CD1c-positive myeloid dendritic cell (primary cell): Measurements from ENCODE around the gene OPA3.
A peak's percentile ranks its signal among the peaks of the same experiment; 100 is the strongest.

Experiments
- DNase-seq: peaks from one replicate; pipeline ENCODE4 v3.0.0-alpha.2; 2016; ENCODE audit errors: extremely low spot score

The OPA3 gene

DNA sequence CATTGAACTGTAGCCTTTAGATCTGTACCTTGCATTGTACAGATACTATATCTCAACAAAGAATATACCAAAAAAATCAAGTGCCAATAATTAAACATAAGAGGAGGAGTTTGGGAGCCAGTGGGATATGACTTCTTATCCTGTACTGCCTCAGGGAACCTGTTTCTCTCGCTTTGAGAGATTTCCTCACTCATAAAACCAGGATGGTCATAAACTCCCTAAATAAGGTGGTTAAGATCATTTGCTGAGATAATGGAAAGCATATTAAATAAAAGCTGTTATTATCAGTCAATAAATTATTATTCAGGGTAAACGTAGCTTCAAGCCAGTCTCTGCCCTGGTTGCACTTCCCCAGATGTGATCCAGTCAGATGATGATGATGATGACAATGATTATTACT, 17.0 kb downstream of the OPA3 start:
- DNase-seq = no peak

DNA sequence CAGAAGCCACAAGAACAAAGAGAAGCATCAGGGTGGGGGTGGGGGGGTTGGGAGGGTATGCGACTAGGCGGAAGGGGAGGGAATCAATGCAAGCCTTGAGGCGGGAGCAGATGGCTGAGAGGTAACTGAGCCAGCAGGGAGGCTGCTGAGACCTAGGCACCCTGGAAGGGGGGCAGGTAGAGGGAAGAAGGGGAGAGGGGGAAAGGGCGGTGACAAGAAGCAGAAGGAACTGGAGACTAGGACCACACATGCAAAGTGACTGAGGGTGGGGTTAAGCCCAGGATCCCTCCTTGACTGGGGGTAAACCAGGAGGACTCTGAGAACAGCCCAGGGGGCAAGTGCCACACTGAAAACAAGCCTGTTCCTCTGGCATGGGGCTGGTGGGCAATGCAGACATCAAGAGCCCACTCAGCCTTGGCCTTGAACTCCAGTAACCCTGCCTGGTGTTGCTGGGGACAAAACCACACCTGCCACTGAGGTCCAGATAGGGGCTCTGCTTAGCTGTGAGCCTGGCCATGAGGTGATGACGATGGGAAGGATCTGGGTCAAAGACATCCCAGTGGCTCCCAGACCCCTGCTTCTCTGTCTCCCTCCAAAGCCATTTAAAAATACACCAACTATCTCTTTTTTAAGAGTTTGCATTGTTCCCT, 20.3 kb downstream of the OPA3 start:
- DNase-seq = no peak

DNA sequence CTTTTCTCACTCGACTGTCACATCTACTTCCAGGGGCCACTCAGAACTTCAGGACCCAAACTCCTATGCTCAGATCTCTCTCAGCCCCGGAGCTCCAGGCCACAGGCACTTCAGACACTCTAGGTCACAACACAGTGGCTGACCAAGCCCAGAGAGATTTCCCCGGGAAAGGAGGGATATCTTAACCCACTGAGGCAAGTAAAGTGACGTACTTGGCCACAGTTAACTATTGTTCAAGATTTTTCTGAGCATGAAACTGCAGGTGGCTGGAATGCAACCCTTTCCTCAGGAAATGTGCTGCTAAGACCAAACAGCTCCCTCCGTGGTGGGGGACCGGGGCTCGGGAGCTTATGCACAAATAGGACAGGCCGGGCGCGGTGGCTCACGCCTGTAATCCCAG, 23.9 kb downstream of the OPA3 start:
- DNase-seq = no peak

DNA sequence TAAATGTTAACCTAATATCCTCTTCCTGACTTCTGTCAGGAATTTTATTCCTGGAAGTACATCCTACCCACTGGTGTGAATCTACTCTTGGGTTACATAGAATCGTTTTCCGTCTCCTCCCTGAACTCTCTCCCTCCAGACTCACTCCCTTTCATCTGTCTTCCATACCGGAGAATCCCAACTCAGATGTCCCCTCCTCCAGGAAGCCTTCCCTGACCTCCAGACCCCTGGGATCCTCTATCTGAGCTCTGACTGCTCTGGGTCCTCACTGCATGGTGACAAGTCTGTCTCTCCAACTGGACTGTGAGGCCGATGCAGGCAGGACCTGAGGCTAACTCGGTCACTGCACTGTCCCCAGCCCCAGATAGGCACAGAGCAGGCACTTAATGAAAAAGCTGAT, 24.6 kb downstream of the OPA3 start:
- no peak for DNase-seq

DNA sequence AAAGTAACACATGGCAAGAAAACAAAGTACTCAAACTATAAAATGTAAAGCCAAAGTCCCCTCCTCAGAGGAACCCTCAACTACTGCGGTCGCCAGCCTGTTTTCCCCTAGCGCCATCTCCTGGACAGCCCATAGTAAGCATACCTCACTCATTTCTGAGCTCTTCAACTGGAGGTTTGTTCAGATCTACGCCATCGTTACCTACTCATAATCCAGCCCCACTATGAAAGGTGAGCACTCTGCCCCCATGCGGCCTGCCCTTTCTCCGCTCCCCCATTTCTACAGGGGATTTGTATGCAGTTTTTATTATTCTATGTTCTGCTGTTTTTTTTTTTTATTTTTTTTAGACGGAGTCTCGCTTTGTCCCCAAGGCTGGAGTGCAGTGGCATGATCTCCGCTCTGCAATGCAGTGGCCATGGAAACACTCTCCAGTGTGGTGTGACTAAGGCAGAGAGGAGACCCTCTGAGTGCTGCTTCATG, 26.2 kb downstream of the OPA3 start:
- peak; percentile 72 for DNase-seq

DNA sequence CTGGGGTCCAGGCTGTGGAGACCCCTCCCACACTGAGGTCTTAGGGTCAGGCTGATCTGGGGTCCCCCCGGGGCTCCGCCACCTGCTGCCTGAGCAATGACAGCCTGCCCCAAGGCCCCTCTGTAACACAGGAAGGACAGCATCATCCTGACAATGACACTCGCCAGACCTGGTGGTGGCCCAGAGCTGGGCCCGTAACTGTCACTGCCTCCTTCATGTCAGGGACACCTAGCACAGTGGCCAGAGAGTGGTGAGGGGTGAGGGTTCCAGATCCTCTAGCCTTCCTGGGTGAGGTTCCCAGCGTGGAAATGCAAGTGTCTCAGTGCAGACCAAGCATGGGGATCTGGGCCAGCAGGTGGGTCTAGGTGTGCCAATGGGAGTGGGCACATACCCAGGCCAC, 27.8 kb downstream of the OPA3 start:
- DNase-seq = no peak

DNA sequence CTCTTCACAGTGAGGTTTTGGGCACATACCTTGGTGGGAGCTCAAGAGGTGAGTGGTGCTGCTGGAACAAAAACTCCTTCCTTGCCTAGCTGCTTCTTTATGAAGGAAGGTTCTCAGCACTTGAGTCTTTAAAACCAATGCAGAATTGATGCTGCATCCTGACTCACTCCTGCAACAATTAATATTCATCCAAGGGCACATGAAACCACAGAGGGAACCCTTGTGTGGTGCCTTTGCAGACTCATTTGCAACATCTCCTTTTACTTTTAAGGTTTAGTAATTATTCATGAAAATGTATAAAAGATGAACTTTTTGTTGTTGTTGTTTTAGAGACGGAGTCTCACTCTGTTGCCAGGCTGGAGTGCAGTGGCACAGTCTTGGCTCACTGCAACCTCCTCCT, 30.1 kb downstream of the OPA3 start:
- no peak for DNase-seq

DNA sequence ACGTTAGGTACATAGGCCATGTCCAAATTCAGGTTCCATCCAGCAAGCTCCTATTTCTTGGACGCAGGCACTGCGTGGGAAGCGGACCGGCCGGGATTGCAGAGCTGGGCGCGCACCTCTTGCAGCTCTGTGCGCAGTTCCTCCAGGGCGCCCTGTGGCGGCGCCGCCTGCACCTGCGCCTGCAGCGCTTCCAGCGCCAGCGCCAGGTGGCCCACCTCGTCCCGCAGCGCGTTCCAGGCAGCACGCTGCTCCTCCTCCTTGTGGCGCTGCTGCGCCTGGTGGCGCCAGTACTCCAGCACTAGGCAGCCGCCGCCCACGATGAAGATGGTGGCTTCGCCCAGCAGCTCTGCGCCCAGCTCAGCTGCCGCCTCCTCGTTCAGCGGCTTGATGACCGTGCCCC, 31.1 kb downstream of the OPA3 start:
- DNase-seq = no peak

DNA sequence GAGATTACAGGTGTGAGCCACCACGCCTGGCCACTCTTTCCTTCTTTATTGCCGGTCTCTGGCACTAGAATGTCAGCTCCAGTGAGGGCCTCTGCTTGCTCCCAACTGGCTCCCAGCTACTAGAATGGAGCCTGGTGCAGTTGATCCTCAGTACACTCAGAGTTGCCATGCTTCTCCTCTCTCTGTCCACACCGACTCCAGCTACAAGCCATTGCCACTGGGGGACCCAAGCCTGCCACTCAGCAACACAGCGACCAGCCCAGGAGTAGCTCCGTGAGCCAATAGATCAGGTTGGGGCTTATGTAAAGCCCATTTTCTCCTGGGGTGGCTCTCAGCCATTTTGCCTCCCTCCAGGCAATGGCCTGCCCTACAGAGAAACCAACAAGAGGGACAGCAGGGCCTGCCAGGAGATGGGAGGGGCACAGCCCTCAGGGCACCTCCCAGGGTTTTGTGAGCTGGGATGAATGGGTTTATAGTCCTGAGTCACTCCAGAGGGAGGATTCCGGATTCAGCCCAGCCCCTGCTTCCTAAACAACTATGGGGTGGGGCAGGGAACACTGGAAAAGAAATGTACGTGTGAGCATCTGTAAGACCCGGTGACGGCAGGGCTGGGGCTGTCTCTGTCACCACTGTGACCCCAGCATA, 36.5 kb downstream of the OPA3 start:
- no peak for DNase-seq

DNA sequence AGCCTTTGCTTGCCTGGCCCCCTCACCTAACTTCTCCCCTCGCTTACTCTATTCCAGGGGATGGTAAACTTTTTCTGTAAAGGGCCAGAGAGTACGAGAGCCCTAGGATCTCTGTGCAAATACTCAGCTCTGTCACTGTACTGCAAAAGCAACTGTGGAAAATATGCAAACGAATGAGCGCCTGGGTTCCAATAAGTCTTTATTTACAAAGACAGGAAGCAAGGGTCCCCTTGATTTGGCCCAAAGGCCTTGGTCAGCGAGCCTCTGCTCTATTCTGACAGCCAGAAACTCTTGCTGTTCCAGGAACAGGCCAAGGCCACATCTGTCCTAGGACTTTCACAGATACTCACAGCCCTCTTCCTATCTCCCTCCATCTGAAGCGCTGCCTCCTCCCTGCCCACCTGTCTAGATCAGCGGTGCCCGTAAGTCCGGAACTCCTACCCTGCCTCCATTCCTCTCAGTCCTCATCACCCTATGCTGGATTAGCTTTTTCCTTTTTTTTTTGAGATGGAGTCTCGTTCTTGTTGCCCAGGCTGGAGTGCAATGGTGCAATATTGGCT, 37.3 kb downstream of the OPA3 start:
- DNase-seq = no peak

DNA sequence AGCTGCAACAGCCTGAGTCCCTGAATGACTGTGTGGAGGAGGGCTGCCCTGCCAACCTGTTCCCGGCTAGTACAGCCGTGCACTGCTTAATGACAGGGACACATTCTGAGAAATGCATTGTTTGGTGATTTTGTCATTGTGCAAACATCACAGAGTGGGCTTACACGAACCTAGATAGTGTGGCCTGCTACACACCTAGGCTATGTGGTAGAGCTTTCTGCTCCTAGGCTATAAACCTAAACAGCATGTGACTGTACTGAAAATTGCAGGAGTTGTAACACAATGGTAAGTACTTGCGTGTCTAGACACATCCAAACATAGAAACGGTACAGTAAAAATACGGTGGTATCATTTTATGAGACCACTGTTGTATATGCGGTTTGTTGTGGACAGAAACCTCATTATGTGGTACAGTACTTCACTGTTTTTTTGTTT, 42.4 kb downstream of the OPA3 start:
- DNase-seq = no peak

DNA sequence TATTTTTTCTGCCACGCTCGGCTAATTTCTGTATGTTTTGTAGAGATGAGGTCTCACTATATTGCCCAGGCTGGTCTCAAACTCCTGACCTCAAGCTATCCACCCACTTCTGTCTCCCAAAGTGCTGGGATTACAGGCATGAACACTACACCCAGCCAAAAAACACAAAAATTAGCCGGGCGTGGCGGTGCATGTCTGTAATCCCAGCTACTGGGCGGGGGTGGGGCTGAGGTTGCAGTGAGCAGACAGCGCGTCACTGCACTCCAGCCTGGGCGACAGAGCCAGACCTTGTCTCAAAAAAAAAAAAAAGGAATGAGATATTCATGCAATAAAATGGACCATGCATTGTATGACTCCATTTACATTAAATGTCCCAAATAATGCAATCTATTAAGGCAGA, 45.1 kb downstream of the OPA3 start:
- DNase-seq = no peak

DNA sequence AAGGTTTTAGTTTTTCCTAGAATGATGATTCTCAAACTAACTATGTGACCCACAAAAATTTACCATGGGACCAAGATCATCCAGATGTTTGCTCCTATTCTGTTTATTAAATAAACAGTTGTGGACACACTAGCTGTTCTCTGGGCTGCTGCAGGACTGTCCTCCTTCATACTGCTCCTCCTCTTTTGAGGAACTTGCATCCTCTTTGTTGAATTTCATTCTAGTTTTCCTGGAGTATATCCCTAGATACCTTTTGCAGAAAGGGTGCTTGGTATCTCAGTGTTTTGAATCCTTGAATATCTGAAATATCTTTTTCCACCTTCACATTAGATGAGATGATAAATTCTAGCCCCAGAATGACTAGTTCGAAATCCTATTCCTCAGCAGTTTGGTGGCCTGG, 53.3 kb downstream of the OPA3 start:
- DNase-seq = no peak

DNA sequence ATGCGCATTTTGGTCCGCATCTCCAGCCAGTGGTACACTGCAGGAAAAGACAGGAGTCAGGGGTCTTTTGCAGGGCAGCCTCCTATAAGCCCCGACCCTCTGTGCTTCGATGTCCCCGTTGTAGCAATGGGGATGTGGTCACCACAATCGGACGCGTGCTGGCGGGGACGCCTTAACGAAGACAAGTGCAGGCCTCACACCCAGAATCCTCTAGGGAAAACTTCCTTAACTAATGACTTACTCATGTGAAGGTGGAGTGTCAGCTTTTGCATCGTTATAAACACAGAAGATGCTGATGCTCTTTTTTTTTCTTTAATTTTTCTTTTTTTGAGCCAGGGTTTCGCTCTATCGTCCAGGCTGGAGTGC, 55.2 kb downstream of the OPA3 start:
- DNase-seq = no peak

DNA sequence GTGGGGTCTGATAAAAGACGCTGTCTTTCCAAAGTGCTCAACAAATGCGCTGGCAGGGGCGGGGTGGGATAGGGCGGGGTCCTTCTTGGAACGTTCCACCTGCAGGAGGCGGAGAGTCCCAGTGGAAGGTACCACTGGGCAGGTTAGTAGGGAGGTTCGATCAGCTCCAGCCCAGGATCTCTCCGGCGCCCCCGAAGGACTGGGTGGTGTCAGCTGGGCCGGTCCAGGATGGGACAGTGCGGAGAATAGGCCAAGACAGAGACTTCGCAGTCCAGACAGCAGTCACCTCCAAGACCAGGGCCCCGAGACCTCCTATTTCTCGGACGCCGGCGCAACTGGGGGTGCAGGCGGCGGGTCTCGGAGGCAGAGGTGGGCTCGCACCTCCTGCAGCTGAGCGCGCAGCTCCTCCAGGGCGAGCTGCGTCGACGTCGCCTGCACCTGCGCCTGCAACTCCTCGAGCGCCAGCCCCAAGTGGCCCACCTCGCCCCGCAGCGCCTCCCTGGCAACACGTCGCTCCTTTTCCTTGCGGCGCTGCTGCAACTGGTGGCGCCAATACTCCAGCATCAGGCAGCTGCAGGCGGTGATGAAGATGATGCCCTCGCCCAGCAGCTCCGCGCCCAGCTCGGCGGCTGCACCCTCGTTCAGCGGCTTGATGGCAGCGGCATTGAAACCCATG, 55.7 kb downstream of the OPA3 start:
- no peak for DNase-seq

DNA sequence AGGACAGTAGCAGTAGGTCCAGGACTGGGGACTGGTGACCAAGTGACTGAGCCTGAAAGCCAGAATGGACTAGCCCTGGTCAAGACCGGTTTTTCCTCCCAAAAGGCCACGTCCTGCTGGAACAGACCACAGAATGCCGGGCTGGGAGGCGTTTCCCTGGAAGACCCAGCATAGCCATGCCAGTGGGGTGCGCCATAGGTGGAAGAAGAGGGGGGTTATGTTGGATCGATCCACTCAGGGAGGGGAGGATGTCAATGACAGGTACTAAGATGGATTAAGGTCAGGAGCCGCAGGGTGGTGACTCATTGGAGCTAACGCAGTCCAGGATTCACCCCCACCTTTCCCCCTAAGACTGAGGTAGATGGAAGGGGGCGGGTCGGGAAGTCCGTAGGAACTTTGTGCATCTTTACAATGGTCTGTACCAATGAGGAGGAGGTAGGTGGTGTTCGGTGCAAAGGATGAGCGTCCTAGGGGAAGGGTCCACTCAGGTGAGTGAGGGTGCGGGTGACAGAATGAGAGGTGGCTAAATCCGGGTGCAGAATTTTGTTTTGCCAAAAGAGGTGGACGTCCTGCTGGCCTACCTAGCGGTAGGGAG, 56.4 kb downstream of the OPA3 start:
- no peak for DNase-seq

DNA sequence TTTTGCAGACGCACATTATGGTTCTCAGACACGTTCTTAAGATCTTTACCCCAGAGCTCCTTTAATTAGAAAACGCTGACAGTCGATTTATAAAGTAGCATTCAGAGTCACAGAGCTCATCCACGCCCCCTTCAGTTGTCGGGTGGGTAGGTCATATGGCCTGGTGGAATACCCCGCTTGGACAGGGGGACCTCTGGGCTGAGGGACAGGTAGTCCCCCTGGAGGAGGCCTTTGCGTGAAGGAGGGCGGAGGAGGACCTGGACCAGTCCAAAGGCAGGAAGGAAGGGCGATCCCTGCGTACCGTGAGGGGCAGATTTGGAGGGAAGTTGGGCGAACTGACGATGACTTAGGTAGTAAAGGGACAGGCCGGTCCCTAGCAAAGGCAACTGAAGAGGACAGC, 56.9 kb downstream of the OPA3 start:
- DNase-seq = no peak

DNA sequence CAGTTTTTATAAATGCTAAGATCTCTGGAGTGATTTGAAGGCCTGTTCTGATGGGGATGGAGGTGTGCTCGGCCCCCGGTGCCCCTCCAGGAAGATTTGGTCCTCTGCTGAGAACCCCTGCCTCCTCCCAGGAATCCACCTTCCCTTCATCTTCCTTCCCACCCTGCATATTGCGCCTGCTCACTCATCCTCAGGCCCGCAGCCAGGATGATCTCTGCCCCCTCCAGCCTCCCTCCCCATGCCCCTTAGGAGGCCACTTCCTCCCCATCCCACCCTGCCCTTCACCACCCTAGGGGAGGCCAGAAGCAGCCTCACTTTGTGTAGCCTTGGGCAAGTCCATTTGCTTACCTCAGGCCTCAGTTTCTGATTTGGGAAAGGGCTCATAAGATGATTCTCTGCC, 57.6 kb downstream of the OPA3 start:
- DNase-seq = no peak

DNA sequence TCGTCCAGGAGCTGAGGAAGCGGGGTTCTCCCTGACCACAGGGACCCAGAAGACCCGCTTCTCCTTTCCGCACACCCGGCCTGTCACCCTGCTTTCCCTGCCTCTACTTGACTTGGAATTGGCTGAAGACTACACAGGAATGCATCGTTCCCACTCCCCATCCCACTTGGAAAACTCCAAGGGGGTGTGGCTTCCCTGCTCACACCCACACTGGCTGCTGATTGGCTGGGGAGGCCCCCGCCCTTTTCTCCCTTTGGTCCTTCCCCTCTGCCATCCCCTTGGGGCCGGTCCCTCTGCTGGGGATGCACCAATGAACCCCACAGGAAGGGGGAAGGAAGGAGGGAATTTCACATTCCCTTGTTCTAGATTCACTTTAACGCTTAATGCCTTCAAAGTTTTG, 58.5 kb downstream of the OPA3 start:
- DNase-seq = peak; percentile 29

DNA sequence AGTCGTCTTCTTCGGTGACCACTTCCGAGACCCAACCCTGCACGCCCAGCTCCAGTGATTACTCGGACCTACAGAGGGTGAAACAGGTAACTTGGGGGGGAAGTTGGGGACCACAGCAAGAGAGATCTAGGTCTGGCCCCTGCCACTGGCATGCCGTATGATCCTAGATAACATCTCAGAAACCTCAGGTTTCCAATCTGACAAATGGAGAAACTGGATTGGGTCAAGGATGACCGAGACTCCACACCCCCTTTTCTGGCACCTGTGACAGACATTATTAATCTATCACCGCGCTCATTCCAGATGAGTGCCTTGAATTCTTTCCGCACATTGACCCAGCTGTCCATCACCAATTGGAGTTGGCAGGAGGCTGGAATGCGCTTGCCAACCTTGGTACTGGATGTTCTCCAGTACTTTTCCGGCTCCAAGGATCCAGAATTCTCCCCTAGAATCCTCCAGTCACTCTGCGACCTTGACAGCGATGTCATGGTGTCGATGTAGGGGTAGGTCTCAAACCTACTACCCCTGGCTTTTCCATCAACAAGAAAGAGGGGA, 60.0 kb downstream of the OPA3 start:
- DNase-seq = no peak

DNA sequence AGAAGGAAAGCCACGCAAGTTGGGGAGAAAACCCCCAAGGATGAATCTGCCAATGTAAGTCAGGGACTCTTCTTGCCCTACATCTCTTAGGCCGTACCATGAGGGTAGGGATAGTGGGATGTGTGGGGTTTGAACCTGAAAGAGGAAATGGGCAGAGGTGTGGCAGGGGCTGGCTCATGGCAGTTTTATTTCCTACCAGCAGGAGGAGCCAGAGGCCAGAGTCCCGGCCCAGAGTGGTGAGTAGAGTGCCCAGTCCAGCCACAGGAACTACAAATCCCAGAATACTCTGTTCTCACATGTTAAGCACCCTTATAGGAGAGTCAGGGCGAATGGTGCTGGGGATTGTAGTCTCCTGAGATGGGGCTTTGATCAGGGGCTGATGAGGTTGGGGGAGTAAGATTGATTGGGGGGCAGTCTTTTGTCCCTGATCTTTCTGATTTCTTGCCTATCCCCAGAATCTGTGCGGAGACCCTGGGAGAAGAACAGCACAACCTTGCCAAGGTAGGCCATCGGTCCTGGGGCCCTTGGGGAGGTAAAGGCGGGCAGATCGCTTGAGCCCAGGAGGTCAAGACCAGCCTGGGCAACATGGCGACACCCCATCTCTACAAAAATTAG, 60.9 kb downstream of the OPA3 start:
- peak; percentile 92 for DNase-seq
